Heart left ventricle (tissue), 13 donors: ENCODE results near the gene GLIS2.

Source experiments
- CTCF ChIP-seq, 12 donors: fragments of 200-600 bp; sonication (generic) in 4 of 12; IDR thresholded peaks; one replicate each; pipeline versions ENCODE4 v1.5.0 to v1.8.0; 2018 to 2022; ENCODE audit warnings: antibody characterized with exemption in 12 of 12, mild to moderate bottlenecking in 5 of 12
- POLR2A ChIP-seq, 2 donors: fragments of 450-650 bp; IDR thresholded peaks; one replicate each; pipeline ENCODE4 v1.6.1; 2017; ENCODE audit warnings: antibody characterized with exemption in 2 of 2, mild to moderate bottlenecking in 2 of 2, moderate library complexity in 2 of 2
- donor health status: ischemic (EF 13 %, LVEDD 7.1; RV severe dilation, severe dysfunction).
- donor health status: DM: no; HTN: yes; CAD: no.
- donor health status: DM: no; HTN: no; CAD: no.
- donor health status: ischemic (EF 25% LVEDD 6.9; RV normal size, moderate dysfunction).
- donor health status: ischemic (EF 25% LVEDD 5.7; RV mildly dilated, moderate dysfunction).
- donor health status: ischemic (EF 35%, LVEDD 5.7; RV mildly dilated, moderate dysfunction).
- donor health status: nonischemic (EF 11% LVEDD 7.7; RV severe dilation, severe dysfunction).
- donor health status: DM: yes; HTN: yes; CAD: no.
- donor health status: PGD.
- donor health status: ischemic (EF 29% LVEDD 5.4; RV normal size, mild dysfunction).
- donor health status: nonischemic (EF 23%, LVEDD 6.1; RV moderate dilation, normal function).

GRCh38 chr16:4349332-4349731, 33.5 kb downstream of the GLIS2 start:
- TF ChIP-seq CTCF (IDR thresholded peaks at IDR 0.05) = no peak
- TF ChIP-seq POLR2A (IDR thresholded peaks at IDR 0.05) = no peak
